ENCODE results near the gene LRRIQ1.

DNA sequence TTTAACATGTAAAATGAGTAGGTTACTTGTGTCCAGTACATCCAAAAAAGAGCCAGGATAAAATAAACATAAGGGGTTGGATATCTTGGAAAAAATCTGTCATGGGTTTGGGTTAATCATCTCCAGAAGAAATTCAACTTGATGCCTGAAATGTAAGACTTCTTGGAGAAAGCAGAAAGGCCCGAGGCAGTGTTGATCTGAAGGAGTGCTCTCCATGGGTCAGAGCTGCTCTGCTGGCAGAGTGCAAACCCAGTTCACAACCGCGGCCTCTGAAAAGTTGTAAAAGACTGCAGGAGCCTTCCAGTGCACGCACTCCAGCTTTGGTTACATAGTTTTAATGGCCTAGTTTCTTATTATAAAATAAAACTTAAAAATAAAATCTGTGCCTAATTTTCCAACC is 146.5 kb downstream of the LRRIQ1 start:
- TF ChIP-seq, protein P1, sequence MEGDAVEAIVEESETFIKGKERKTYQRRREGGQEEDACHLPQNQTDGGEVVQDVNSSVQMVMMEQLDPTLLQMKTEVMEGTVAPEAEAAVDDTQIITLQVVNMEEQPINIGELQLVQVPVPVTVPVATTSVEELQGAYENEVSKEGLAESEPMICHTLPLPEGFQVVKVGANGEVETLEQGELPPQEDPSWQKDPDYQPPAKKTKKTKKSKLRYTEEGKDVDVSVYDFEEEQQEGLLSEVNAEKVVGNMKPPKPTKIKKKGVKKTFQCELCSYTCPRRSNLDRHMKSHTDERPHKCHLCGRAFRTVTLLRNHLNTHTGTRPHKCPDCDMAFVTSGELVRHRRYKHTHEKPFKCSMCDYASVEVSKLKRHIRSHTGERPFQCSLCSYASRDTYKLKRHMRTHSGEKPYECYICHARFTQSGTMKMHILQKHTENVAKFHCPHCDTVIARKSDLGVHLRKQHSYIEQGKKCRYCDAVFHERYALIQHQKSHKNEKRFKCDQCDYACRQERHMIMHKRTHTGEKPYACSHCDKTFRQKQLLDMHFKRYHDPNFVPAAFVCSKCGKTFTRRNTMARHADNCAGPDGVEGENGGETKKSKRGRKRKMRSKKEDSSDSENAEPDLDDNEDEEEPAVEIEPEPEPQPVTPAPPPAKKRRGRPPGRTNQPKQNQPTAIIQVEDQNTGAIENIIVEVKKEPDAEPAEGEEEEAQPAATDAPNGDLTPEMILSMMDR (IDR thresholded peaks at IDR 0.05 in 4 of 5, conservative IDR thresholded peaks at IDR 0.05 in 1 of 5): no peak
- no peak for TF ChIP-seq POLR2A (IDR thresholded peaks at IDR 0.05)
